ENCODE results near the gene UBQLNL.

Gene UBQLNL

GRCh38 chr11:5521540-5521939 is 5.0 kb upstream of the UBQLNL start:
- peak; percentile 3 for DNase-seq
- Histone ChIP-seq H3K4me1 (ENCODE audit: control insufficient read depth, low read depth, low read length) (no peaks in the 10 kb centered on the region), H3K27me3 (ENCODE audit: insufficient read depth, low read length, poor library complexity) (no peaks in the 10 kb centered on the region), H3K36me3 (ENCODE audit: control insufficient read depth, insufficient read depth, low read length) (no peaks in the 10 kb centered on the region), H2BK5ac (ENCODE audit: low read length) (no peak overlapping the region), H3K56ac (ENCODE audit: low read length) (no peak overlapping the region), H3K4ac (ENCODE audit: low read depth, low read length) (no peak overlapping the region), H3K9ac (ENCODE audit: low read length) (no peak overlapping the region), H3K79me1 (ENCODE audit: low read length) (no peaks in the 10 kb centered on the region), H4K8ac (ENCODE audit: low read depth, low read length) (no peak overlapping the region), H4K5ac (ENCODE audit: low read length) (no peak overlapping the region), H2BK120ac (ENCODE audit: low read depth, low read length) (no peak overlapping the region), H3K79me2 (ENCODE audit: control insufficient read depth, insufficient read depth, low read length) (no peaks in the 10 kb centered on the region), H2BK15ac (replicated peaks; ENCODE audit: low read depth) (no peak overlapping the region), H2AK5ac (ENCODE audit: low read length) (no peak overlapping the region), H3K4me2 (ENCODE audit: low read length) (no peak overlapping the region), H3K27ac (ENCODE audit: low read depth, low read length) (no peak overlapping the region), H3K23ac (ENCODE audit: low read length) (no peak overlapping the region), H3K18ac (ENCODE audit: low read length) (no peak overlapping the region), H3K4me3 (ENCODE audit: low read length) (no peak overlapping the region)
- no CpG with 5 or more reads among the region's 4 CpGs for WGBS (ENCODE audit: extremely low coverage, insufficient coverage, low lambda C conversion rate)

DNA sequence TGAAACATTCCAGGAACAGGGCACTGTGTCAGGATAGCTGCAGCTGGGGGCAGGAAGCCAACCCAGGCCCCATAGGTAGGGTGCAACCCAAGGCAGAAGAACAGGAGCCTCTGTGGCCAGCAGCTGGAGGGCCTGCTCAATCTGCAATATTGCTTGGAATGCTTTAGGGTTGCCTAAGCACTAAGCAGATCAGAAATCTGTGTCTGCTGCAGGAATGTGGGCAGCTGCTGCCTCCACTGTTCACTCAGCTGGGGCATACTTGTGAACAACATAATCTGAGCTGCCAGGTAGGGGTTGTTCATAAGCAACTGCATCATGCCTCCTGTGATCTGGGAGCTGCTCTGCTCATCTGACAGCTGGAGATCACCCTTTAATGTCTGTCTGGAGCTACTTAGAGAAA is 1.7 kb downstream of the UBQLNL start:
- H4K5ac ChIP-seq (ENCODE audit: low read length): no peak overlapping the region
- no peak overlapping the region for H3K4me3 ChIP-seq (ENCODE audit: low read length)
- no peak overlapping the region for H2BK15ac ChIP-seq (replicated peaks; ENCODE audit: low read depth)
- H3K56ac ChIP-seq (ENCODE audit: low read length): no peak overlapping the region
- H2BK5ac ChIP-seq (ENCODE audit: low read length): no peak overlapping the region
- no peak overlapping the region for H3K9ac ChIP-seq (ENCODE audit: low read length)
- H3K27ac ChIP-seq (ENCODE audit: low read depth, low read length): no peak overlapping the region
- H2AK5ac ChIP-seq (ENCODE audit: low read length): no peak overlapping the region
- no peak overlapping the region for H2BK120ac ChIP-seq (ENCODE audit: low read depth, low read length)
- H3K36me3 ChIP-seq (ENCODE audit: control insufficient read depth, insufficient read depth, low read length): no peaks in the 10 kb centered on the region
- H3K27me3 ChIP-seq (ENCODE audit: insufficient read depth, low read length, poor library complexity): no peaks in the 10 kb centered on the region
- no peak for DNase-seq
- H3K79me1 ChIP-seq (ENCODE audit: low read length): no peaks in the 10 kb centered on the region
- no peak overlapping the region for H3K4ac ChIP-seq (ENCODE audit: low read depth, low read length)
- H4K8ac ChIP-seq (ENCODE audit: low read depth, low read length): no peak overlapping the region
- H3K4me1 ChIP-seq (ENCODE audit: control insufficient read depth, low read depth, low read length): no peaks in the 10 kb centered on the region
- H3K23ac ChIP-seq (ENCODE audit: low read length): no peak overlapping the region
- no peak overlapping the region for H3K4me2 ChIP-seq (ENCODE audit: low read length)
- H3K79me2 ChIP-seq (ENCODE audit: control insufficient read depth, insufficient read depth, low read length): no peaks in the 10 kb centered on the region
- no peak overlapping the region for H3K18ac ChIP-seq (ENCODE audit: low read length)

DNA sequence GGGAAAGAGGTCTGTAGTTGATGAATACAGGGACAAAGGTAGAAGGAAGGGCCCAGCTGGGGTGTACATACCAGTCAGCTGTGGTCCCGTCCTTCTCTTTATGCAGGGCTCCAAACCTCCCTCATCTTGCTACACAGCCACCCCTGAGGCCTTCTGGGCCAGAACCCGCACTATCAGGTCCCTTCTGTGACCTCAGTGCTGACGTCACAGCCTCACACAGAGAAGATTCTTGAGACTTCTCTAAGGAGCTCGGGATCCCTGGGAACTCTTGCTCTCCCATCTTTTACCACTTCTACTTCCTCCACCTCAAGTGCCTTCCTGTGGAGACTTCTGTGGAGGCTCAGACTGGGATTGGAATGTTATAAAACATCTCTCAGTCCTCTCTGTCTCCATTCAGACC is 6.7 kb downstream of the UBQLNL start, which contains the start of gene UBQLN3:
TSS of gene UBQLN3 (minus strand) at position 155 of the 400 bp plus-strand sequence. CDS start 399 bp downstream, outside the sequence.
- Histone ChIP-seq H2BK120ac (ENCODE audit: low read depth, low read length) (no peak within 1 kb of the TSS), H3K4me3 (ENCODE audit: low read length) (no peak within 1 kb of the TSS), H3K23ac (ENCODE audit: low read length) (no peak within 1 kb of the TSS), H4K8ac (ENCODE audit: low read depth, low read length) (no peak within 1 kb of the TSS), H4K5ac (ENCODE audit: low read length) (no peak within 1 kb of the TSS), H3K4me2 (ENCODE audit: low read length) (no peak within 1 kb of the TSS), H3K56ac (ENCODE audit: low read length) (no peak within 1 kb of the TSS), H3K27me3 (ENCODE audit: insufficient read depth, low read length, poor library complexity) (no peaks in the 10 kb centered on the region), H3K27ac (ENCODE audit: low read depth, low read length) (no peak within 1 kb of the TSS), H3K79me1 (ENCODE audit: low read length) (no peaks in the 10 kb centered on the region), H3K9ac (ENCODE audit: low read length) (no peak within 1 kb of the TSS), H2AK5ac (ENCODE audit: low read length) (no peak within 1 kb of the TSS), H2BK15ac (replicated peaks; ENCODE audit: low read depth) (no peak within 1 kb of the TSS), H3K4me1 (ENCODE audit: control insufficient read depth, low read depth, low read length) (no peaks in the 10 kb centered on the region), H3K18ac (ENCODE audit: low read length) (no peak within 1 kb of the TSS), H3K4ac (ENCODE audit: low read depth, low read length) (no peak within 1 kb of the TSS), H3K36me3 (ENCODE audit: control insufficient read depth, insufficient read depth, low read length) (no peaks in the 10 kb centered on the region), H3K79me2 (ENCODE audit: control insufficient read depth, insufficient read depth, low read length) (no peaks in the 10 kb centered on the region), H2BK5ac (ENCODE audit: low read length) (no peak within 1 kb of the TSS)
- no peak for DNase-seq
- WGBS (ENCODE audit: extremely low coverage, insufficient coverage, low lambda C conversion rate): no CpG with 5 or more reads among the region's 4 CpGs

GRCh38 chr11:5508605-5509004 is 7.9 kb downstream of the UBQLNL start:
- no peak overlapping the region for H3K27ac ChIP-seq (ENCODE audit: low read depth, low read length)
- no peak overlapping the region for H3K23ac ChIP-seq (ENCODE audit: low read length)
- no peaks in the 10 kb centered on the region for H3K79me1 ChIP-seq (ENCODE audit: low read length)
- H3K4me3 ChIP-seq (ENCODE audit: low read length): no peak overlapping the region
- DNase-seq: no peak
- H3K4me1 ChIP-seq (ENCODE audit: control insufficient read depth, low read depth, low read length): no peaks in the 10 kb centered on the region
- no peak overlapping the region for H4K5ac ChIP-seq (ENCODE audit: low read length)
- no peak overlapping the region for H2BK15ac ChIP-seq (replicated peaks; ENCODE audit: low read depth)
- no peak overlapping the region for H3K18ac ChIP-seq (ENCODE audit: low read length)
- no peak overlapping the region for H3K4me2 ChIP-seq (ENCODE audit: low read length)
- H3K4ac ChIP-seq (ENCODE audit: low read depth, low read length): no peak overlapping the region
- no peaks in the 10 kb centered on the region for H3K79me2 ChIP-seq (ENCODE audit: control insufficient read depth, insufficient read depth, low read length)
- no peak overlapping the region for H2AK5ac ChIP-seq (ENCODE audit: low read length)
- no peak overlapping the region for H2BK5ac ChIP-seq (ENCODE audit: low read length)
- no CpG with 5 or more reads among the region's 8 CpGs for WGBS (ENCODE audit: extremely low coverage, insufficient coverage, low lambda C conversion rate)
- no peak overlapping the region for H2BK120ac ChIP-seq (ENCODE audit: low read depth, low read length)
- H3K9ac ChIP-seq (ENCODE audit: low read length): no peak overlapping the region
- H4K8ac ChIP-seq (ENCODE audit: low read depth, low read length): no peak overlapping the region
- no peaks in the 10 kb centered on the region for H3K36me3 ChIP-seq (ENCODE audit: control insufficient read depth, insufficient read depth, low read length)
- no peaks in the 10 kb centered on the region for H3K27me3 ChIP-seq (ENCODE audit: insufficient read depth, low read length, poor library complexity)
- H3K56ac ChIP-seq (ENCODE audit: low read length): no peak overlapping the region

GRCh38 chr11:5507933-5508305 is 8.6 kb downstream of the UBQLNL start:
- no CpG with 5 or more reads among the region's 6 CpGs for WGBS (ENCODE audit: extremely low coverage, insufficient coverage, low lambda C conversion rate)
- H3K79me1 ChIP-seq (ENCODE audit: low read length): no peaks in the 10 kb centered on the region
- no peak overlapping the region for H2BK15ac ChIP-seq (replicated peaks; ENCODE audit: low read depth)
- H2AK5ac ChIP-seq (ENCODE audit: low read length): no peak overlapping the region
- H3K23ac ChIP-seq (ENCODE audit: low read length): no peak overlapping the region
- H4K5ac ChIP-seq (ENCODE audit: low read length): no peak overlapping the region
- no peak for DNase-seq
- H3K9ac ChIP-seq (ENCODE audit: low read length): no peak overlapping the region
- no peak overlapping the region for H3K56ac ChIP-seq (ENCODE audit: low read length)
- H3K27me3 ChIP-seq (ENCODE audit: insufficient read depth, low read length, poor library complexity): no peaks in the 10 kb centered on the region
- no peaks in the 10 kb centered on the region for H3K36me3 ChIP-seq (ENCODE audit: control insufficient read depth, insufficient read depth, low read length)
- no peak overlapping the region for H3K4me2 ChIP-seq (ENCODE audit: low read length)
- no peak overlapping the region for H4K8ac ChIP-seq (ENCODE audit: low read depth, low read length)
- no peak overlapping the region for H3K4ac ChIP-seq (ENCODE audit: low read depth, low read length)
- H3K4me3 ChIP-seq (ENCODE audit: low read length): no peak overlapping the region
- no peaks in the 10 kb centered on the region for H3K79me2 ChIP-seq (ENCODE audit: control insufficient read depth, insufficient read depth, low read length)
- H2BK5ac ChIP-seq (ENCODE audit: low read length): no peak overlapping the region
- H3K18ac ChIP-seq (ENCODE audit: low read length): no peak overlapping the region
- H2BK120ac ChIP-seq (ENCODE audit: low read depth, low read length): no peak overlapping the region
- no peak overlapping the region for H3K27ac ChIP-seq (ENCODE audit: low read depth, low read length)
- H3K4me1 ChIP-seq (ENCODE audit: control insufficient read depth, low read depth, low read length): no peaks in the 10 kb centered on the region

GRCh38 chr11:5507177-5507932 is 9.1 kb downstream of the UBQLNL start:
- Histone ChIP-seq H3K23ac (ENCODE audit: low read length) (no peak overlapping the region), H3K27ac (ENCODE audit: low read depth, low read length) (no peak overlapping the region), H4K5ac (ENCODE audit: low read length) (no peak overlapping the region), H3K4ac (ENCODE audit: low read depth, low read length) (no peak overlapping the region), H3K27me3 (ENCODE audit: insufficient read depth, low read length, poor library complexity) (no peaks in the 10 kb centered on the region), H3K4me2 (ENCODE audit: low read length) (no peak overlapping the region), H3K4me3 (ENCODE audit: low read length) (no peak overlapping the region), H3K56ac (ENCODE audit: low read length) (no peak overlapping the region), H3K4me1 (ENCODE audit: control insufficient read depth, low read depth, low read length) (no peaks in the 10 kb centered on the region), H4K8ac (ENCODE audit: low read depth, low read length) (no peak overlapping the region), H3K18ac (ENCODE audit: low read length) (no peak overlapping the region), H2BK120ac (ENCODE audit: low read depth, low read length) (no peak overlapping the region), H3K36me3 (ENCODE audit: control insufficient read depth, insufficient read depth, low read length) (no peaks in the 10 kb centered on the region), H2BK15ac (replicated peaks; ENCODE audit: low read depth) (no peak overlapping the region), H3K79me1 (ENCODE audit: low read length) (no peaks in the 10 kb centered on the region), H2BK5ac (ENCODE audit: low read length) (no peak overlapping the region), H3K79me2 (ENCODE audit: control insufficient read depth, insufficient read depth, low read length) (no peaks in the 10 kb centered on the region), H2AK5ac (ENCODE audit: low read length) (no peak overlapping the region), H3K9ac (ENCODE audit: low read length) (no peak overlapping the region)
- DNase-seq: peak; percentile 6
- no CpG with 5 or more reads among the region's 9 CpGs for WGBS (ENCODE audit: extremely low coverage, insufficient coverage, low lambda C conversion rate)
